Right lung (tissue), 5 donors: ENCODE results near the gene CHRM1. TPM values are rescaled to one million over a fixed set of nuclear protein-coding genes. Genes with fewer than 3 reads are reported as not detected.

Source experiments
- DNase-seq, 2 donors: peaks; one replicate each; pipeline ENCODE4 v3.0.0-alpha.2; 2013
- polyA plus RNA-seq, 5 donors: library from polyadenylated mRNA; unstranded; fragments of 120-200 nt; gene quantifications; one replicate each; pipeline versions ENCODE4 v1.2.1 to v1.2.3, GENCODE V29; 2013; ENCODE audit warnings: inconsistent platforms in 1 of 5, low replicate concordance in 1 of 5; ENCODE audit not compliant: insufficient read length in 5 of 5, insufficient read depth in 1 of 5

The CHRM1 gene
- polyA plus RNA-seq, 5 donors = 0.58 to 1.3 (median 0.76) TPM

GRCh38 chr11:62905296-62905695 is 15.9 kb downstream of the CHRM1 start:
- DNase-seq = no peak

DNA sequence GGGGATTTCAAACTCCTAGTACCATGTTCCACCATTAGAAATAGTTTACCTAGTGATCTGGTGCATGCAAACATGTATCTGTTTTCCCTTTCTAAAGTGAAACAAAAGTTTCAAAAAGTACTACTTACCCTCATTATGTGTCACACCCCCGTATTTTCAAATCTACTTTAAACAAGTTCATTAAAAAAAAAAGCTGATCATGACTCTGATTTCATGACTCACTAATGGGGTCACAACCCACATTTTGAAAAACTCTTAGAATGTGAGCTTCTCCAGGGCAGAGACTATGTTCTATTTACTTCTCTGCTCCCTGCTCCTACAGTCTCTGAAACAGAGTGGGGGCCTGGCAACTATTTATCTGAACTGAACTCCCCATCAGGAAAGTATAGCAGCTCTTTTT is 18.2 kb downstream of the CHRM1 start:
- DNase-seq = no peak

GRCh38 chr11:62898027-62898426 is 23.1 kb downstream of the CHRM1 start:
- no peak for DNase-seq

GRCh38 chr11:62897311-62897710 is 23.9 kb downstream of the CHRM1 start:
- DNase-seq = no peak

DNA sequence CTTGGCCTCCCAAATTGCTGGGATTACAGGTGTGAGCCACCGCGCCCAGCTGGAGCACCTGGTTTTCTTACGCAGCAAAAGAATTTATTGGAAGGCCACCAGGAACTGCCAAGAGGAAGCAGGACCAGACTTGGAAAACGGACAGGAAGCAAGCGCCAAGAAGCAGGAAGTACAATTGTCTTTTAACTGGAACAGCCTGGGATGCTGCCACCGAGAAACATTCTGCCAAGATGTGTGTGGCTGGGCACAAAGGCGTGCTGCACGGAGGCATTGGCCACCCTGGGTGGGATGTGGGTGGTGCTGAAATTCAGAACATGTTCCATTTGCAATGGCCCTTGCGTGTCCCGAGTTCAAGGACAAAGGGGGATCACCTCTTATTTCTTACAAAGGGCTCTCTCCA is 25.1 kb downstream of the CHRM1 start:
- DNase-seq = no peak

- no peak for DNase-seq
These were observed 25.7 kb downstream of the CHRM1 start for GRCh38 chr11:62895501-62895900.

DNA sequence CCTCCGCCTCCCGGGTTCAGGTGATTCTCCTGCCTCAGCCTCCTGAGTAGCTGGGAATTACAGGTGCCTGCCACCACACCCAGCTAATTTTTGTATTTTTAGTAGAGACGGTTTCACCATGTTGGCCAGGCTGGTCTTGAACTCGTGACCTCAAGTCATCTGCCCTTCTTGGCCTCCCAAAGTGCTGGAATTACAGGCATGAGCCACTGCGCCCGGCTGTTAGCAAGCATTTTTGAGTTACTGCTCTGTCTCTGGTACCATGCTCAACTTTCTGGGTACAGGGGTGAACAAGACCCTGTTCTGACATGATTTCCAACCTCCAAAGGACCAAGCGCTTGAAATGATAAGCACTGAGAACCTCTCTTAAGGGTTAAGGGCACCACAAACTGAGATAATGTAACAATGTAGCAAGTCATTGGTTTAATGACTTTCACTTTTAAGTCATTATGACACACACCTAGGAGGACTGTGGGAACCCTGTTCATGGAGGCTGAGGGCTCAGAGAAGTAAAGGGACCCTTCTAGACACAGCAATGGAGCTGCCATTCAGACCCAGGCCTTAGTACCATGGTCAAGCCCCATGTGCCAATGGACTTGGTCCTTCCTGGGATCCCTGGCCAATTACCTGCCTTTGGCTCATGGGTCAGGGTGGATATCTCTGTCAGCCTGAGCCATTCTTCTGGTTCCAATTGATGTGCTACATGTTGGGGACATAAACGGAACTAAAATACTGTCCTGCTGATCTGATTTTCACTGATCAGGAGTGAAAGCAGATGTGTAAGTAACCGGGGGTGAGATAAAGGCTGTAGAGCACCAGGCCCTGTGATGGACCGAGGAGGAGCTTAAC is 28.9 kb downstream of the CHRM1 start:
- no peak for DNase-seq

DNA sequence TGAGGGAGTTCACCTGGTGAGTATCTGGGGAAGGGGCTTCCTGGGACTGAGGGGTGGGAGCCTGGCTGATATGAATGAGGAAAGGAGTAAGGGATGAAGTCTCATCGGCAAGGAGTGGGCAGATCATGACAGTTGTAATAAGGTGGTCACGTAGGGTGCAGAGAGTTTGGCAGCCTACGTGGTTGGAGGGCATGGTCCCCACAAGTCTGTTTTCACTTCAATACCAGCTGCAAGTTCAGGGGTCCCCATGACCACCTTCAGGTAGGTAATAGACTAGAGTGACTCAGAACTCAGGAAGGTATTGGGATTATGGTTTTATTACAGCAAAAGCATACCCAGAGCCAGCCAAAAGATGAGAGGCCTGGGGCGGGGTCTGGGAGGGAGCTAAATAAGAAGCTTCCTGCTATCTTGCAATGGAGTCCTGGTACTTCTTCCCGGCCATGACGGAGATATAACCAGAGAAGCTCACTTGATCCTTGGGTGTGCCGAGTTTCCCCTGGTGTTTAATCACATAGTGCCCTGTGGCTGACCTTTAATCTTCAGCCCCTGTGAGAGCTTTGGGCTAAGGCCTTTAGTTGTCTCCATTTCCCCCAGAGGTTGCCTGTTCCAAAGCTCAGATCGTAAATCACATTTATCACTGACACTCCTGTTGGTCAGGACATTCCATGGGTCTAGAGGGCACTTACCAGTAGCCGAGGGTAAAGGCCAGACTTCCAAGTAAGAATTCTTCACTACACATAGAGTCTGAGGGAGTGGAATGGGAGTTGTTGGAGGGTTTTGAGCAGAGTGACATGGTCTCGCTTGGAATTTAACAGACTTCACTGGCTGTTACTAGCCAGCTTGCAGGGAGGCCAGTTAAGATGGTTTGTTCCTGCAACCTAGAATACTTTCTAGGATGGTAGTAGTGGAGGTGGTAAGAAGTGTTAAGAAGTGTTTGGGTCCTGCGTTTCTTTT is 31.4 kb downstream of the CHRM1 start:
- DNase-seq = no peak

DNA sequence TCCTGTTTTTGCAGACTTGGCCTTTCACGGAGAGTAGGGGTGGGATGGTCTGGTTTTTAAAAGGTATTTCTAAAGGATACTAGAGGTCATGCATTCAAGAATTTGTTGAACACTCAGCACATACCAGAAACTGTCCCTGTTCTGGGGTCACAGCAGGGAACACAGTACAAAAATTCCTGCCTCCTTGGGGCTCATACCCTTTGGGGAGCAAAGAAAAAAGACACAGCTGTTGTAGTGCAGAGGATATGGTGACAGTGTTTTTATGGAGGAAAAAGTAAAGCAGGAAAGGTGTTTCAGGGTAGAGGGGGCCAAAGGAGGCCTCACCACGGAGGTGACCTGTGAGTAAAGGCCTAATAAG is 32.1 kb downstream of the CHRM1 start:
- DNase-seq = no peak

DNA sequence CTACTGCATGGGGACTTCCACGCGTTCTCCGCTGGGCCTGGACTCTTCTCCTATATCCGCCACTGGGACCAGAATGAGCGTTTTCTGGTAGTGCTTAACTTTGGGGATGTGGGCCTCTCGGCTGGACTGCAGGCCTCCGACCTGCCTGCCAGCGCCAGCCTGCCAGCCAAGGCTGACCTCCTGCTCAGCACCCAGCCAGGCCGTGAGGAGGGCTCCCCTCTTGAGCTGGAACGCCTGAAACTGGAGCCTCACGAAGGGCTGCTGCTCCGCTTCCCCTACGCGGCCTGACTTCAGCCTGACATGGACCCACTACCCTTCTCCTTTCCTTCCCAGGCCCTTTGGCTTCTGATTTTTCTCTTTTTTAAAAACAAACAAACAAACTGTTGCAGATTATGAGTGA is 32.8 kb downstream of the CHRM1 start:
- DNase-seq = no peak

DNA sequence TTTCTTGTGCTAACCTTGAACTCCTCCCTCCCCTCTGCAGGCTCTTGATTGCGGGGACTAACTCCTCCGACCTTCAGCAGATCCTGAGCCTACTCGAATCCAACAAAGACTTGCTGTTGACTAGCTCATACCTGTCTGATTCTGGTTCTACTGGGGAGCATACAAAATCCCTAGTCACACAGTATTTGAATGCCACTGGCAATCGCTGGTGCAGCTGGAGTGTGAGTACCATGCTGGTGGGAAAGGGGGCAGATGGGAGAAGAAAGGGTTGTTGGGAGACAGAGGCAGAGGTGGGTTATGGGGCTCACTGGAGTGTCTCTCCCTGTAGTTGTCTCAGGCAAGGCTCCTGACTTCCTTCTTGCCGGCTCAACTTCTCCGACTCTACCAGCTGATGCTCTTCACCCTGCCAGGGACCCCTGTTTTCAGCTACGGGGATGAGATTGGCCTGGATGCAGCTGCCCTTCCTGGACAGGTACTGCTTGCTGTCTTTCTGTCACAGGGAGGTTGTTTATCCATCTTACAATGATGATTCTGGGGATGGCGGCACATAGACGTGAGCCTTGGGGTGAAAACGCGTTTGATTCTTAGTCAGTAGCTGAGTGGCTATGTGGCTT is 35.9 kb downstream of the CHRM1 start:
- no peak for DNase-seq

- DNase-seq = no peak
These were observed 37.5 kb downstream of the CHRM1 start for GRCh38 chr11:62883673-62884072.

DNA sequence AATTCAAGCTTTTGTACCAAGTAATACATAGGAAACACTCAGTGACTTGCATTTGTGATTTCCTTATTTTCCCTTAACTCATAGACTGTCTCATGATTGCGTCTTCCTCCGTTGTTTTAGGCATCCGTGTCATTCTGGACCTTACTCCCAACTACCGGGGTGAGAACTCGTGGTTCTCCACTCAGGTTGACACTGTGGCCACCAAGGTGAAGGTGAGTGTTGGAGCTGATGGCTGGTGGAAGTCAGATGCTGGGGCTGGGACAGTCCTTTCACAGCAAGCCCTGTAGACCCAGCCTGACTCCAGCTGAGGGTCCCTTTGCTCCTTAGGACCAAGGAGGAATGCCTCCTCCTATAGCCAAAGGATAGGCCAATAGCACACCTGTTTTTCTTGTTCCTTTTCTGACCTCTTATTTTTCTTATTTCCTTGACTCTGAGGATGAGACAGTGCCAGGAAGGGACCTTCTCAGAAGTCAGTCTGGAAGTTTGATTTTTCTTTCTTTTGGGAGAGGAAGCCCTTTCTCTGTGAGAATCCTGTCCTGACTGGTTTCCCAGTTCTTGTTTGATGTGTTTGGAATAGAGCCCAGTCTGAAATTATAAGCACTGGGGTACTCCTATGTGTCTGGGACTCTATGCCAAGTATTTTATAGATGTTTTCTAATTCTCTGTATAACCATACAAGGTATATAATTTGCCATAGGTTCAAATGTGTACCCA is 38.2 kb downstream of the CHRM1 start:
- DNase-seq = no peak

- DNase-seq = no peak
These were observed 38.8 kb downstream of the CHRM1 start for GRCh38 chr11:62882431-62882749.

DNA sequence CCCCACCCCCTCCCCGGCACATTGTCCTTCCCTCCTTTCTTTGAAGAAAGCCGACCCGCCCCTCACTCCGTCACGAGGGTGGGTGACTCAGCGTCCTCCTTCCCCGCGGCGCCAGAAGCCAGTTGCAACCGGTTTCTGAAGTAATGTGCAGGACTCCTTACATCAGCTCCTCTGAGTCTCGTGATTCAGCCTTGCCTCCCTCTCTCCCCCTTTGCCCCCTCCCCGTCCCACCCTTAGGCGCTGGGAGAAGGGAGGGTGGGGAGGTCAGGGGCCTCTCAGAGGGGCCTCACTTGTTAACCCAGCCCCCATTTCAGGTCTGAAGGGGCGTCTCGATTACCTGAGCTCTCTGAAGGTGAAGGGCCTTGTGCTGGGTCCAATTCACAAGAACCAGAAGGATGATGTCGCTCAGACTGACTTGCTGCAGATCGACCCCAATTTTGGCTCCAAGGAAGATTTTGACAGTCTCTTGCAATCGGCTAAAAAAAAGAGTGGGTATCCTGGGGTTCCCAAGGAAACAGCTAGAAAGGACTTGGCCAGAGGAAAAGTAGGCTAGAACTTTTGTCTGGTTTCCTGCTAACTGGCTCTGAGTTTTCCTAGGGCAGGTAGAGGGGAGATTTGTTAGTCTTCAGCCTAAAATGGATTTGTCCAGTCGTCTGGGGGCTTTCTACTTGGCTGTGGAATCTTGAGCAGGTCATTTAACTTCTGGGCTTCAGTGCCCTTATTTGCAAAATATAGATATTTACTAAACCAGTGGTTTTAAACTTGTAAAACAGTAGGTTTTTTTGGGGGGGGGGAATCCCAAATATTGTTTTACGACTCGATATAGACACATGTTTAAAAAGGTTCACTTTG is 39.4 kb downstream of the CHRM1 start:
- peak; percentile 91 to 92 for DNase-seq

- peak; percentile 88 to 90 for DNase-seq
These were observed 40.2 kb downstream of the CHRM1 start, which contains the start of gene SLC3A2 for GRCh38 chr11:62880803-62881578. Gene SLC3A2 (plus strand): TSS chr11:62880896. CDS start chr11:62881024, 128 bp downstream.

DNA sequence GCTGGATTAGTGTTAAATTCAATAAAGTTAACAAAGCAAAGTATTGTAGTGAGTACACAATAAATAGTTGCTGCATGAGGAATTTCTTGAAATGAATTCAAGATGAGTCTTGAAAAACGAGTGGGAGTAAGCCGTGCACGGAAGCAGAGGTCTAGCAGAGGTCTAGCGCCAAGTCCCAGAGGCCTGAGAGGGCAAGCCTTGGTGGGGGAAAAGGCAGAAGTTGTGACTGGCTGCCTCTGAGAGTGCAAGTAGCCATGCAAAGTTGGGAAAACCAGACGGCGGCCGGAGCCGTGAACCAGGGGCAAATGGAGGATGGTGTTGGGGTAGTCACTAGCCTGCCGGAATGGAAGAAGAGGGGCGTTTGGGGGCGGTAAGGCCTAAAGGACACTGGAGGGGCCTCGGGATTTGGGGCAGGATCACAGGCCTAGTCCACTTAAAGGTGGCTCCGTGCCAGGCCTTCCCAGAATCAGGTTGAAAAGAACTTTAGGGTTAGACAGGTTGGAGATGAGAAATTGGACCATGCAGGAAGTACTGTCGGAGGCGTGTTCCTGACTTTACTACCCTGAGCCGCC is 40.8 kb downstream of the CHRM1 start:
- DNase-seq = no peak

DNA sequence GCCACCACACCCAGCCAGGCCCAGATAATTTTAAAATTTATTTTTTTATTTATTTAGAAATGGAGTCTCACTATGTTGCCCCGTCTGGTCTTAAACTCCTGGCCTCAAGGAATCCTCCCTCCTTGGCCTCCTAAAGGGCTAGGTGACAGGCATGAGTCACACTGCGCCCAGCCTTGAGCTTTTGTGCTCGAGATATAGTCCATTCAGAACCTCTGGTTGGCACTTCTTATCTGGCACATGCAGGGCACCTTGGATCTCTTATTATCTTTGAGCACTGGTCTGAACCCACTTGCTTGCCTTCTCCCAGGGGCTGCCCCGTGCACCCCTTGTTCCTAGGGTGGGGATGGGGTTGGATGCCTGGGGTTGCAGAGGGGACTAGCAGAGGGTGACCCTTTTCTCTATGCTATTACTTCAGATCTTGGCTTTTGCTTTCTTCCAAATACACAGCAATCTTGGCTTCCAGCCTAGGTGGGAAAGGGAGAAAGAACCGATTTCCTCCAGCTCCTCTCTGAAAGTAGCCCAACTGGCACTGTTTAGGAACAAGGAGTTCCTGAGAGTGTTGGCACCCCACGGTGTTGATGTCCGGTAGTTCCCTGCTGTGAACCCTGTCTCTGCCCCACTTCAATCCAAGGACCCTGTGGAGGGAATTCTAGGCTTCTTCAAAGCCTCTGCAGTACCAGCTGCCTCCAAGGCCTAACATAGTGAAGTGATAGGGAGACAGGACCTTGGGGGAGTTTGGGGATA is 41.8 kb downstream of the CHRM1 start:
- DNase-seq = no peak

DNA sequence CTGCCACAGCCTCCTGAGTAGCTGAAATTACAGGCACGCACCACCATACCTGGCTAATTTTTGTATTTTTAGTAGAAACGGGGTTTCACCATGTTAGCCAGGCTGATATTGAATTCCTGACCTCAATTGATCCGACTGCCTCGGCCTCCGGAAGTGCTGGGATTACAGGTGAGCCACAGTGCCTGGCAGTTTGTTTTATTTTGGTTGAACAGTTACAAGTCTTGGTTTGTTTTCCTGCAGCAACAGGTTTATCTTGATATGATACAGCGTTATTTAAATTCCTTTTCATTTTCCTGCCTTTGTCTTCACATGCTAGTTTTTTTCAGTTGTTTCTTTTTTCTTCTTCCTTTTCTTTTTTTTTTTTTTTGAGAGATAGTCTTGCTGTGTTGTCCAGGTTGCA is 44.5 kb downstream of the CHRM1 start:
- no peak for DNase-seq
